ENCODE results near the gene AZIN2. TPM values are rescaled to one million over a fixed set of nuclear protein-coding genes. Genes with fewer than 3 reads are reported as not detected.
"Not testable (repeated sequence)": the region's sequence is repeated elsewhere in the genome, so short reads cannot be mapped to it uniquely, and the experiment has no call there.

Gene AZIN2
- total RNA-seq, 1 donor from 2014 or later = 1.9 TPM

DNA sequence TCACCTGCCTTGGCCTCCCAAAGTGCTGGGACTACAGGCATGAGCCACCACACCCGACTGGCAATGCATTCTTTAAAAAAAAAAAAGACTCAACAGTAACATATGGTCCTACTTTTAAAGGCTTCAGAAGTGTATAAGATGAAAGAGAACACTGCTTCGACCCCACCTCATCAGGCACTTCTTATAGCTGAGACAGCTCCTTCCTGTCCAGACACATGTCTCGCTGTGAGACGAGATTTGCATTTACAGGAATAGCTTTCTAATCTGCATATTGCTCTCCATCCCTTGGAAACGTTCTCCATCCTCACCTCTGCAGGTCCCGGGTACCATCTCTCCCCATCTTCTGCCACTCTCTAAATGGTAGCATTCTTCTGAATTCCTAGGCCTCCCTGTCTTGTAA lies 6.7 kb downstream of the AZIN2 start:
- intact Hi-C loops (cut with DNase I) = loop anchor here (10.0 kb wide), 1 partner anchor 153 kb away; no protein-coding TSS in a partner anchor
- DNase-seq = no peak
- no peak for ATAC-seq (ENCODE audit: poor library complexity)

DNA sequence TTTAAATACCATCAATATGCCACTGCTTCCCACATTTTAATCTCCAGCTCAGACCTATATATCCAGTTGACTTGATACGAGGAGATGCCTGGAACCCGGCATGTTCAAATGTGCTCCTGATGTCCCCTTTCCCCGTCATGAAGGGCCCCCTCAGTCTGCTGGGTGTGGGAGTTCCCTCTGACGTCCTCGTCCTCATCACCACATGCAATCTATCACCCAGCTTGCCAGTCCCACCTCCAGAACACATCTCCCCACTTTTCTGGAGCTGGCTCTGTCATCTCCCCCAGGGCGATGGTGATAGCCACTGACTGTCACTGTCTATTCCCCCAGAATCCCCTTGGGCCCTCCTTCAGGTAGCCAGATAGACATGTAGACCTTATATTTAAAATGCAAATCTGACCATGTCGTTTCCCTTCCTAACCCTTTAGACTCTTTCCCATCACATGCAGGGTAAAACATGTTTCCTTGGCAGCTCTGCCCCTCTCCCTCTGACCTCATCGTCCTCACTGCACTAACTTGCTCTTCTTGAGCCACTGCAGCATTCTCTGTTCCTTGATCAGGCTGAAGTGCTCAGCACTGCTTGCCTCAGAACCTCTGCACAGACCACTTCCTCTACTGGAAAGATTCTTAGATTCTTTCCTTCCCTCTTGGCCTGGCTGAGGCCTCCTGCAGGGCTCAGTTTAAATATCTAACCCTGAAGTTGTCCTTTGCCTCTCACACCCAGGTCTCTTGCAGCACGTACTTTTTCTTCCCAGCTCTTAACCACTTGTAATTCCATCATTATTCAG lies 7.4 kb downstream of the AZIN2 start:
- ATAC-seq (ENCODE audit: poor library complexity) (no peak), DNase-seq (no peak)
- intact Hi-C loops (cut with DNase I) = loop anchor here (10.0 kb wide), 1 partner anchor 154 kb away; no protein-coding TSS in a partner anchor

GRCh38 chr1:33089457-33089856 lies 8.5 kb downstream of the AZIN2 start:
- DNase-seq (no peak), ATAC-seq (ENCODE audit: poor library complexity) (no peak)
- intact Hi-C loops (cut with DNase I) = loop anchor here (10.0 kb wide), 1 partner anchor 155 kb away; no protein-coding TSS in a partner anchor

- intact Hi-C loops (cut with DNase I) = no loop called here
- ATAC-seq (ENCODE audit: poor library complexity) = no peak
- DNase-seq = no peak
These were observed 11.5 kb downstream of the AZIN2 start for GRCh38 chr1:33092438-33092837.

DNA sequence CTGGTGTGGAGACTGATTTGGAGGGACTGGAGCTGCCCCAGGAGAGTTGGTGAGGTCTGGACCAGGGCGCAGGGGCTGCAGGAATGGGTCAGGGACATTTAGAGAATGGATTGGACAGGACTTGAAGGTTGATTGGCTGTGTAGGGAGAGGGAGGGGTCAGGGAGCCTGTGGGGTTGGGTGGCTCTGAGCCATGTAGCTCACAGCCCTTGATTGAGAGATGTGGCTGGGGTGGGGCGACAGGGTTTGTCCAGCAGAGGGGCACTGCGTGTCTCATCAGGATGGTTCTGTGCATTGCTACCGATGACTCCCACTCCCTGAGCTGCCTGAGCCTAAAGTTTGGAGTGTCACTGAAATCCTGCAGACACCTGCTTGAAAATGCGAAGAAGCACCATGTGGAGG lies 12.1 kb downstream of the AZIN2 start:
- DNase-seq (no peak), ATAC-seq (ENCODE audit: poor library complexity) (no peak)
- intact Hi-C loops (cut with DNase I) = no loop called here

- ATAC-seq (ENCODE audit: poor library complexity) = no peak
These were observed 13.5 kb downstream of the AZIN2 start for GRCh38 chr1:33094486-33094885.

GRCh38 chr1:33094971-33095604 lies 14.1 kb downstream of the AZIN2 start:
- DNase-seq (no peak), ATAC-seq (ENCODE audit: poor library complexity) (peak; percentile 72)
- intact Hi-C loops (cut with DNase I) = no loop called here

More at GRCh38 chr1:33094486-33094885, 13.5 kb downstream of the AZIN2 start:
- no peak for DNase-seq
- intact Hi-C loops (cut with DNase I) = no loop called here

- ATAC-seq (ENCODE audit: poor library complexity) = no peak
- intact Hi-C loops (cut with DNase I) = no loop called here
- no peak for DNase-seq
These were observed 15.5 kb downstream of the AZIN2 start for GRCh38 chr1:33096363-33097005.

GRCh38 chr1:33097137-33097611 lies 16.2 kb downstream of the AZIN2 start:
- intact Hi-C loops (cut with DNase I) = no loop called here
- no peak for DNase-seq
- ATAC-seq (ENCODE audit: poor library complexity) = no peak

DNA sequence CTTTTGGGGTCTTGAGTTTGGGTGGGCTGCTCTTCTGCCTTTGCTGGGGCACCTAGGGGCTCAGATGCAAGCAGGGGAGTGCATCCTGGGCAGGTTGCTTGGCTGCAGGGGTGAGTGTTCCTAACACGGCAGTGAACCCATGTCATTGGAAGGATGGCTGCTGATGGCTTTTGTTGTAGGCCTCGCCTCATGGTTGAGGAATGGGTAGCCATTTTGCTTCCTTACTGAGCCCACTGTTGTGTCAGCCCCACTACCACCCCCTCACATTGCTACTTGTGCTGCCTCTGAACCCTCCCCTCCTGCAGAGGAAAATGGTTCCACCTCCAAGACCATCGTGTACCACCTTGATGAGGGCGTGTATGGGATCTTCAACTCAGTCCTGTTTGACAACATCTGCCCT lies 16.8 kb downstream of the AZIN2 start:
- intact Hi-C loops (cut with DNase I) = no loop called here
- no peak for ATAC-seq (ENCODE audit: poor library complexity)
- no peak for DNase-seq

GRCh38 chr1:33098371-33098770 lies 17.4 kb downstream of the AZIN2 start:
- intact Hi-C loops (cut with DNase I) = no loop called here
- no peak for DNase-seq
- ATAC-seq (ENCODE audit: poor library complexity) = no peak

DNA sequence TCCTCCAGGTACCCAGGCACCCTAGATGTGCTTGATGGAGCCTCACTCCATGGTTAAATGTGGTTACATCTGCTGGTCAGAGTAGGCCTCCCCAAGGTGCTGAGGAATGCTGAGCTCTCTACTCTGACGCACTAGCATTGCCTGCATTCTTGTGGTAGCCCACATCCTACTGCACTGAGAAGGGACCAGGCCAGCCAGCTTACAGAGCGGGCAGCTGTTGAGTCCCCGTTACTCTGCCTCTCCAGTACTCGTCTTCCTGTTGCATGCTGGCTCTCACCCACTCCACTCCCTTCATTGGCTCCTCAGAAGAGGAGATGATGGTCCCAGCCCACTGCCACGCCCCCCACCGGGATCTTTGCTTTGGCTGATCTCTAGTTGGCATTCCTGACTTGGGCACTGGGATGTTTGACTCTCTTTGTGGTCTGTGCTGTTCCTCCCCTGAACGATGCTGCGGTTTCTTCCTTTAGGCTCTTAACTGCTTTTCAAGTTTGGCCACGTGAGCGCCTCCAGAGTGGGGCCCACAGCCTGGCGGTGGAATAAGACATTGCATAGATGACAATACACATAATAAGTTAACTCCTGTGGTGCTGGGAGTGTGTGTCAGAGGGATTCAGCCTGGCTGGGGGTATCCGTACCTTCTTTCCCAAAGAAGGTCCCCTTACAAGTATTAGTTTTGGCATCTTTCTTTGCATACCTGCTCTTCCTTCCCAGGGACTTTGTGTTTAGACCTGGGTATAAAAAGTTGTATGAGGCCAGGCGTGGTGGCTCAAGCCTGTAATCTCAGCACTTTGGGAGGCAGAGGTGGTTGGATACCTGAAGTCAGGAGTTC lies 18.6 kb downstream of the AZIN2 start:
- intact Hi-C loops (cut with DNase I) = no loop called here
- peak; percentile 47 for DNase-seq
- ATAC-seq (ENCODE audit: poor library complexity) = no peak

DNA sequence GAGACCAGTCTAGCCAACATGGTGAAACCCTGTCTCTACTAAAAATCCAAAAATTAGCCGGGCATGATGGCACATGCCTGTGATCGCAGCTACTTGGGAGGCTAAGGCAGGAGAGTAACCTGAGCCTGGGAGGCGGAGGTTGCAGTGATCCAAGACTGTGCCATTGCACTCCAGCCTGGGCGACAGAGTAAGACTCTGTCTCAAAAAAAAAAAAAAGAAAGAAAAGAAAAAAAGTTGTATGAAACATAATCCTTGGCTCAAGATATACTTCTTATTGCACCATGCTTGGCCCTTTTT lies 19.1 kb downstream of the AZIN2 start:
- DNase-seq; ATAC-seq (ENCODE audit: poor library complexity); intact Hi-C loops (cut with DNase I): not testable (repeated sequence)

DNA sequence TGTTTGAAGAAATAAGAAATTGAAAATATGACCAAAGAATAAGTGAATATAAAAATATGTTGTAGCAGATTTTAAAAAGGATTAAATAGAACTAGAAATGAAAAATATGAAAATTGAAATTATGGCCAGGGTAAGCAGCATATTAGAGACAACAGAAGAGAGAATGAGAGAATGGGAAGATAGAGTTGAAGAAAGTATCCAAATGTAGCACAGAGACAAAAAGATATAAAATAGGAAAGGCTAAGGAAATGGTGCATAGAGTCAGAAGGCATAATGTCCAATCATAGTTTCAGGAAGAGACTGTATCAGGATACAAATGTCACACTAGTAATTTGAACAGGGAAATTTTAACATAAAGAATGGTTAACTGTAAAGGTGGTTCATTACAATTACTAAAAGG lies 29.5 kb downstream of the AZIN2 start:
- intact Hi-C loops (cut with DNase I) = no loop called here
- DNase-seq (no peak), ATAC-seq (ENCODE audit: poor library complexity) (no peak)

DNA sequence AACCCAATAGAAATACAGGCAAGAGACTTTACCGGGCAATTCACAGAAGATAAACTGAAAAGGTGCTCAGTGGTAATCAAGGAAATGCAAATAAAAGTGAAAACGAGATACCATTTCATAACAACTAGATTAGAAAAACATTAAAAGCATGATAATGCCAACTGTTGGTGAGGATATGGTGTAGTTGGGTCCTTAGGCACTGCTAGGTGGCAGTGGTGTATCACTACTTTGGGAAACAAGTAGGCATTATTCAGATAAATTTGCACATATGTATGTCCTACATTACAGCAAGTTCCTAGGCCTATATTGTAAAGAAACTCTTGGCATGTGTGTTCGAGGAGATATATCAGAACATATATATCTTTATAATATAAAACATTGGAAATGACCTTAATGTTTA lies 31.0 kb downstream of the AZIN2 start:
- ATAC-seq (ENCODE audit: poor library complexity) (no peak), DNase-seq (no peak)
- intact Hi-C loops (cut with DNase I) = no loop called here

DNA sequence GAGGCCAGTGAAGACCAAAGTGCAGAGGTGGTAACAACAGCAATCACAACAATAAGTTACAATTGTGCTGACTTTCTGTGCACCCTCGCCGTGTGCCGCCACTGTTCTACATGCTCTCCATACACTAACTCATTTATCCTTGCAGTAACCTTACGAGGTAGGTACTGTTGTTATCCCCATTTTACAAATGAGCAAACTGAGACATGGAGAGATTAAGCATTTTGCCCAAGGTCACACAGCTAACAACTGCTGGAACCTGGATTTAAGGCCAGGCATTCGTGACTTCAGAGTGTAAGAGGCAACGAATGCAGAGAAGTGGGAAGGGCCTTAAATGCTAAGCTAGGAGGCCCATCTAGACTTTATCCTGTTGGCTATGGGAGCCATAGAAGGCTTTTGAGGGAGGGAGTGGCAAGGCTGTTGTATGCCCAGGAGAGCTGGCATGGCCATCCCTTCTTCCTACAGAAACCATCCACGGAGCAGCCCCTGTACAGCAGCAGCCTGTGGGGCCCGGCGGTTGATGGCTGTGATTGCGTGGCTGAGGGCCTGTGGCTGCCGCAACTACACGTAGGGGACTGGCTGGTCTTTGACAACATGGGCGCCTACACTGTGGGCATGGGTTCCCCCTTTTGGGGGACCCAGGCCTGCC lies 36.6 kb downstream of the AZIN2 start:
- ATAC-seq (ENCODE audit: poor library complexity) = no peak
- intact Hi-C loops (cut with DNase I) = no loop called here

GRCh38 chr1:33118274-33118673 lies 37.3 kb downstream of the AZIN2 start:
- ATAC-seq (ENCODE audit: poor library complexity) = no peak
- no peak for DNase-seq
- intact Hi-C loops (cut with DNase I) = no loop called here

More for the DNA sequence above, 36.6 kb downstream of the AZIN2 start:
- DNase-seq = no peak

DNA sequence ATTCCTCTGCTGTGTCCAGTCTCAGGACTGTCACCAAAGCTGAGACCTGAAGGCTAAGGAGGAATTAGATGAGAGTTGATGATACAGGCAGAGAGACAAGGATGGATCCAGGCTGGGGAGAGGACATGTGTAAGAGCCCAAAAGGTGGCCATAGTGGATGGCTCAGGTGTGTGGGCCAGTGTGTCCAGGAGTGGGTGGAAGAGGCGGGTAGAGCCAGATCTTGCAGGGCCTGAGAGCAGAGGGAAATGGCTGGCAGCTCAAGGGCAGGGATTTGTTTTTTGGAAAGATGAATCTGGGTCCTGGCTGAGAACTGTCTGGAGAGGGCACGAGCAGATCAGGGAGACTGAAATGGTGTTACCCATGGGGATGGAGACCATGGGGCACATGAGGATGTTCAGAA lies 38.1 kb downstream of the AZIN2 start:
- ATAC-seq (ENCODE audit: poor library complexity) (no peak), DNase-seq (no peak)
- intact Hi-C loops (cut with DNase I) = no loop called here
